ENCODE results near the gene DHRS7. TPM values are rescaled to one million over a fixed set of nuclear protein-coding genes. Genes with fewer than 3 reads are reported as not detected.

DHRS7 gene
- total and polyA plus RNA-seq, 8 donors = 29.4 to 65.4 (median 37.9) TPM

DNA sequence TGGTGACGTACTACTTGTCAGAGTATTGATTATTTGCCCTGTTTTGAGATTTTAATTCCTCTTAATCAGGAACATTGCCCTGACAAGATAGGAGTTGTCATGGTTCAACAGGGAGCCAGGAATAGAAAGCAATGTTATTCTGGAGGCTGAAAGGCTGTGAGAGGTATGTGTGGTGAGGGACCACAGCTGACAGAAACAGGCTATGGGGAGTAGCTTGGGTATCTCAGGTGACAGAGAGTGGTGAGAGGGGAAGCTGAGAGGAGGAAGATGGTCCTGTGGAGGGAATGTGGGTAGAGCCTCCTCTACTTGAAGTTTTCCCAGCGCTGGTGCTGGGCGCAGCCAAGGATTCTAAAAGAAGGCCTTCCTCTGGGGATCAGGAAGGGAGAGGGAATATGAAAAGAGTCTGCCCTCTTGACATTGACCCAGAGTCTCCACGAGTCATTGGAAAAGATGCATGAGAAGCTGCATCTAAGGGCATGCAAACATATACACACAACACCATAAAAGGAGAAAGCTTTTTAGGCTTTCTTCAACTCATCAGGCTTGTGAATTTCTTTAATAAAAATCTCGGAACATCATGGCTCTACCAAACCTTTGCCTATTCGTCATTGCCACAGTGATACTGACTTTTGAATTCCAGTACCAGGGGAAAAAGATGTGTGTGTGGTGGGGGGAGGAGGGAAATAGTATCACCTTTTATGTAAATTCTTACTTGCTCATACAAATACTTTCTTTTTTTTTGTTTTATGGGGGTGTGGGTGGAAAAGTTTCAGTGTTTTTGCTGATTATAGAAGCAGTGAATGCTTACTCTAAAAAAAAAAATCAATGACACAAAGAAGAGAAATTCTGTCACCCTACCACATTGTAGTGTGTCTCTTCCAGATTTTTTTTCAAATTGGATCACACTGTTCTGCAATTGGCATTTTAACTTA lies 39.9 kb upstream of the DHRS7 start:
- FAIRE-seq = no peak
- Histone ChIP-seq H3K27me3 (no peaks in the 10 kb centered on the region), H3K36me3 (no peaks in the 10 kb centered on the region), H3K4me3 (no peak overlapping the region), H3K4me1 (peaks cover 3 to 7% (median 7%) of the 10 kb centered on the region in 3 donors), H3K9me3 (no peaks in the 10 kb centered on the region), H3K27ac (no peak overlapping the region)
- no peak for DNase-seq
- ATAC-seq = peak in 1 of 4 donors; percentile 12
- intact Hi-C loops (cut with DNase I) = no loop called here
- TF ChIP-seq, protein P1, sequence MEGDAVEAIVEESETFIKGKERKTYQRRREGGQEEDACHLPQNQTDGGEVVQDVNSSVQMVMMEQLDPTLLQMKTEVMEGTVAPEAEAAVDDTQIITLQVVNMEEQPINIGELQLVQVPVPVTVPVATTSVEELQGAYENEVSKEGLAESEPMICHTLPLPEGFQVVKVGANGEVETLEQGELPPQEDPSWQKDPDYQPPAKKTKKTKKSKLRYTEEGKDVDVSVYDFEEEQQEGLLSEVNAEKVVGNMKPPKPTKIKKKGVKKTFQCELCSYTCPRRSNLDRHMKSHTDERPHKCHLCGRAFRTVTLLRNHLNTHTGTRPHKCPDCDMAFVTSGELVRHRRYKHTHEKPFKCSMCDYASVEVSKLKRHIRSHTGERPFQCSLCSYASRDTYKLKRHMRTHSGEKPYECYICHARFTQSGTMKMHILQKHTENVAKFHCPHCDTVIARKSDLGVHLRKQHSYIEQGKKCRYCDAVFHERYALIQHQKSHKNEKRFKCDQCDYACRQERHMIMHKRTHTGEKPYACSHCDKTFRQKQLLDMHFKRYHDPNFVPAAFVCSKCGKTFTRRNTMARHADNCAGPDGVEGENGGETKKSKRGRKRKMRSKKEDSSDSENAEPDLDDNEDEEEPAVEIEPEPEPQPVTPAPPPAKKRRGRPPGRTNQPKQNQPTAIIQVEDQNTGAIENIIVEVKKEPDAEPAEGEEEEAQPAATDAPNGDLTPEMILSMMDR (IDR thresholded peaks at IDR 0.05) = no peak
- WGBS, 2 donors = 66 to 68% methylated on average over 6 of the region's 6 CpGs

- peak in 1 of 4 donors; percentile 27 for ATAC-seq
- TF ChIP-seq, protein P1 (IDR thresholded peaks at IDR 0.05) = no peak
- H3K4me3 ChIP-seq = no peak overlapping the region
- H3K36me3 ChIP-seq = no peaks in the 10 kb centered on the region
- WGBS, 2 donors = 14 to 15% methylated on average over 8 of the region's 8 CpGs
- no peak overlapping the region for H3K27ac ChIP-seq
- no peaks in the 10 kb centered on the region for H3K27me3 ChIP-seq
- peaks cover 3 to 7% (median 7%) of the 10 kb centered on the region in 3 donors for H3K4me1 ChIP-seq
- H3K9me3 ChIP-seq = no peaks in the 10 kb centered on the region
- no peak for FAIRE-seq
- intact Hi-C loops (cut with DNase I) = no loop called here
- DNase-seq = no peak
Measured at GRCh38 chr14:60204104-60204842, 39.1 kb upstream of the DHRS7 start.

DNA sequence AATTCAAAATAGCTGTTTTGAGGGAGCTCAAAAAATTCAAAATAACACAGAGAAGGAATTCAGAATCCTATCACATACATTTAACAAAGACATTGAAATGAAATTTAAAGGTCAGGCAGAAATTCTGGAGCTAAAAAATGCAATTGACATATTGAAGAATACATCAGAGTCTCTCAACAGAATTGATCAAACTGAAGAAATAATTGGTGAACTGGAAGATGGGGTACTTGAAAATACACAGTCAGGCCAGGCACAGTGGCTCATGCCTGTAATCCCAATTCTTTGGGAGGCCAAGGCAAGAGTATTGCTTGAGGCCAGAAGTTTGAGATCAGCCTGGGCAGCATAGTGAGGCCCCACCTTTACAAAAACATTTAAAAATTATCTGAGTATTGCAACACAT lies 34.1 kb upstream of the DHRS7 start:
- Histone ChIP-seq H3K4me3 (no peak overlapping the region), H3K27ac (no peak overlapping the region), H3K36me3 (no peaks in the 10 kb centered on the region), H3K27me3 (no peaks in the 10 kb centered on the region), H3K9me3 (no peaks in the 10 kb centered on the region), H3K4me1 (peaks cover under 1 to 7% (median 3%) of the 10 kb centered on the region in 3 donors)
- no peak for FAIRE-seq
- ATAC-seq = no peak
- DNase-seq = no peak
- TF ChIP-seq, protein P1 (IDR thresholded peaks at IDR 0.05) = no peak
- intact Hi-C loops (cut with DNase I) = loop anchor here in 1 of 3 donors (10.0 kb wide), 1 partner anchor 235 kb away; no protein-coding TSS in a partner anchor

GRCh38 chr14:60197629-60198303 lies 32.6 kb upstream of the DHRS7 start:
- H3K27me3 ChIP-seq = no peaks in the 10 kb centered on the region
- DNase-seq (no peak), FAIRE-seq (no peak), ATAC-seq (no peak)
- WGBS, 2 donors = 73% methylated on average over 1 of the region's 1 CpG
- no peaks in the 10 kb centered on the region for H3K36me3 ChIP-seq
- H3K4me1 ChIP-seq = no peaks in the 10 kb centered on the region
- no peaks in the 10 kb centered on the region for H3K9me3 ChIP-seq
- intact Hi-C loops (cut with DNase I) = loop anchor here in 1 of 3 donors (10.0 kb wide), 1 partner anchor 233 kb away; no protein-coding TSS in a partner anchor
- no peak overlapping the region for H3K27ac ChIP-seq
- TF ChIP-seq, protein P1 (IDR thresholded peaks at IDR 0.05) = no peak
- no peak overlapping the region for H3K4me3 ChIP-seq

Data from pancreas (tissue), 10 donors.